ENCODE measurements around the gene KCNQ1. TPM values are rescaled to one million over a fixed set of nuclear protein-coding genes. Genes with fewer than 3 reads are reported as not detected.

The KCNQ1 gene
- total RNA-seq, 2 donors from 2014 or later: 51.4 to 55.8 TPM

DNA sequence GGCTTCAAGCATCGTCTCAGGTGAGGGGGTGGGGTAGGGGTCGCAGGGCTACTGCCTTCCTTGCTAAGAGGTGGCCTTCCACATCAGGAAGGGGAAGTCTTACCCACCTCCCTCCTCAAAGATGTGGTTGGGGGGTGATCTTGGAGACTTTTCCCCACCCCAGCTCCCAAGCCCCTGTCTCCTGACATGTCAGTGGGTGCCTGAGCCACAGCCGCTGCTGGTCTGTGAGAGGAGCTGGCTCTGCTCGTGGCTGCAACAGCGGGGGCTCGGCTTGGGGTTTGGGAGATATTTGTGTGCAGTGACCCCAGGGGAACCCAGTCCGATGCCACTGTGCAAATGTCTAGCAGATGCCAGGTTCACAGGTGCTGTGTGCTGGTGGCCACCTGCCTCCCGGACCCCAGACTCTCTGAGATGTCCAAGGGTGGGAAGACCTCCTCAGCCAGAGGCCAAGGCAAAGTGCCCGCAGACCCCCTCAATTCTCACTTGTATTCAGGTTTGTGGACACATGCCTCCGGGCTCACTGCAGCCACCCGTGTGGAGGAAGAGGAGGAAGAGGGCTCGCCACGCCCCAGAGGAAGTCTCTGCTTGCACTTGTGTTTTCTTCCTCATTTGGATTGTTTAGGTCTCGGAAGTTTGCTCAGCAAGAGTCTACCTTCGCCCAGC is 1.9 kb downstream of the KCNQ1 start:
- intact Hi-C loops (cut with DNase I): no loop called here
- Histone ChIP-seq H3K27me3 (no peaks in the 10 kb centered on the region), H3K9ac (ENCODE audit: low read depth in 2 of 2, low read length in 2 of 2) (peak overlapping the region; percentile 48 to 79), H3K36me3 (no peaks in the 10 kb centered on the region), H3K27ac (peak overlapping the region; percentile 43), H3K4me3 (peak overlapping the region; percentile 49), H3K4me1 (peaks cover 30% of the 10 kb centered on the region), H3K9me3 (no peaks in the 10 kb centered on the region)
- peak; percentile 76 for DNase-seq
- TF ChIP-seq, protein P1, sequence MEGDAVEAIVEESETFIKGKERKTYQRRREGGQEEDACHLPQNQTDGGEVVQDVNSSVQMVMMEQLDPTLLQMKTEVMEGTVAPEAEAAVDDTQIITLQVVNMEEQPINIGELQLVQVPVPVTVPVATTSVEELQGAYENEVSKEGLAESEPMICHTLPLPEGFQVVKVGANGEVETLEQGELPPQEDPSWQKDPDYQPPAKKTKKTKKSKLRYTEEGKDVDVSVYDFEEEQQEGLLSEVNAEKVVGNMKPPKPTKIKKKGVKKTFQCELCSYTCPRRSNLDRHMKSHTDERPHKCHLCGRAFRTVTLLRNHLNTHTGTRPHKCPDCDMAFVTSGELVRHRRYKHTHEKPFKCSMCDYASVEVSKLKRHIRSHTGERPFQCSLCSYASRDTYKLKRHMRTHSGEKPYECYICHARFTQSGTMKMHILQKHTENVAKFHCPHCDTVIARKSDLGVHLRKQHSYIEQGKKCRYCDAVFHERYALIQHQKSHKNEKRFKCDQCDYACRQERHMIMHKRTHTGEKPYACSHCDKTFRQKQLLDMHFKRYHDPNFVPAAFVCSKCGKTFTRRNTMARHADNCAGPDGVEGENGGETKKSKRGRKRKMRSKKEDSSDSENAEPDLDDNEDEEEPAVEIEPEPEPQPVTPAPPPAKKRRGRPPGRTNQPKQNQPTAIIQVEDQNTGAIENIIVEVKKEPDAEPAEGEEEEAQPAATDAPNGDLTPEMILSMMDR (IDR thresholded peaks at IDR 0.05): no peak

DNA sequence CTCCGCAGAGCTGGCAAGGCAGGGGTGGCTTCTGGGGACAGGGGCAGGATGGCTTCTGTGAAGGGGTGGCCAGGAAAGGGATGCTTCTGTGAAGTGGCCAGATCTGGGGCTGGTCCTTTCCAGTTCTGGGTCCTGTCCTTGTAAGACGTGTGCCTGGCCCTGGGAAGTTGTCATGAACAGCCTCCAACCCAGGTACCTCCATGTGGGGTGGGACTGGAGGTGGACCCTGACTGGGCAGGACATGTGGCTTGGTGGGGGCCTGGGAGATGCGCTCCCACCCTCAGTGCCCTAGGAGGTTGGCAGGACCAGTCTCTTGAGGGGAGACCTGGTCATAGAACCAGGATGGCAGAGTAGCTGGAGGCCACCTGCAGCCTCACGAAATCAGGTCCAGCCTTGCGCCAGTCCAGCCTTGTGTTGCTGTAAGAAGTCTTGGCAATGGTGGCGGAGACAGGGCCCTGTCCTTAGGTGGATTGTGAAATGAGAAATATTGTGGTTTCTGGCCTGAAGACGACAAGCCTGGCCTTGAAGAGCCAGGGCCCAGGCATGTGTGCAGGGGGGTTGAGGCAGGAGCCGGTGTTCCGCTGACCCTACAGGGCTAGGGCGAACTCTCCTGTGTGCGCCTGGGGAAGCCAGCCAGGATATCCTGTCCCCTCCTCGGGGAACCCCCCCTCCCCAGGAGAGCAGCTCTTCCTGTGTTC is 2.6 kb downstream of the KCNQ1 start:
- Histone ChIP-seq H3K9ac (ENCODE audit: low read depth in 2 of 2, low read length in 2 of 2) (peak overlapping the region; percentile 3 to 79), H3K27ac (no peak overlapping the region), H3K36me3 (no peaks in the 10 kb centered on the region), H3K9me3 (no peaks in the 10 kb centered on the region), H3K27me3 (no peaks in the 10 kb centered on the region), H3K4me1 (peaks cover 29% of the 10 kb centered on the region), H3K4me3 (no peak overlapping the region)
- no peak for DNase-seq
- intact Hi-C loops (cut with DNase I): no loop called here
- TF ChIP-seq, protein P1 (IDR thresholded peaks at IDR 0.05): no peak

- Histone ChIP-seq H3K4me3 (no peak overlapping the region), H3K27ac (no peak overlapping the region), H3K36me3 (no peaks in the 10 kb centered on the region), H3K4me1 (peaks cover 22% of the 10 kb centered on the region), H3K9me3 (no peaks in the 10 kb centered on the region), H3K9ac (ENCODE audit: low read depth in 2 of 2, low read length in 2 of 2) (no peak overlapping the region), H3K27me3 (no peaks in the 10 kb centered on the region)
- intact Hi-C loops (cut with DNase I): no loop called here
- DNase-seq: no peak
- TF ChIP-seq, protein P1 (IDR thresholded peaks at IDR 0.05): no peak
These were observed 3.3 kb downstream of the KCNQ1 start for GRCh38 chr11:2447951-2448650.

DNA sequence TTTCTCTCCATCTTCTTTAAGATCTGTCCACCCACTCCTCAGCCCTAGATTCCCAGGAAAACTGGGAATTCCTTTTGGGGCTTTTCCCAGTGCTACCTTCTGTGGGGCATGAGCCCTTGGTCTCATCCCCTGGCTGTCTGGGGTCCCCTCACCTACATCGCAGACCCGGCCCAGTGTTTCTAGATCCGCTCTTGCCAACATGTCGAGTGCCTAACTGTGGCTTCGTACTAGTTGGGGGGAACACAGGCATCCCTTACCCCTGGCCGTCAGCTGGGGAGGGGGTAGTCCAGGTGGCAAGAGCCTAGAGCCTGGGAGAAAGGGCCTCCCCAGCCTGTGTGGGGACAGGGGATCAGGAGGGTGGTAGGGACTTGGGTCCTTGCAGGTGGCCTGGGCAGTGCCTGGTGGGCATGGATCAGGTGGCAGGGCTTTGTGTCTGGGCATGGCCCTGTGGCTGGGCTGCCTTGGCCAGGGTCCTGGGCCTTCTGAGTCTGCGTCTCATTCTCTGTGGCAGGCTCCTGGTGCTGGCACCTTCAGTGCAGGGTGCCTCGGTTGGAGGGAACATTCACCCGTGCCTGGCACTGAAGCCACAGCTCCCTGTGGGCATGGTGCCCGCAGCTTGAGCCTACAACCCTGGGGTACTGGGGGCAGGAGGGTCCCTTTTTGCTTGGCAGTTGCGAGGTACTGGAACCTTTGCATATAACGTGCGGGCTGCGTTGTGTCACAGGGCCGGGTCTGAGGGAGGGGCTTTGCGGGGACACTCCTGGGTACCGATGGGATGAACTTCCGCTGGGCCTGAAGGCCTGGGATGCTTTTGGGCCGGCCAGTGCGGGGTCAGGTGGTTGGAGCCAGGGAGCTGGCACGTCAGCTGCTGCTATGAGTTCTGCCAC is 4.1 kb downstream of the KCNQ1 start:
- H3K27me3 ChIP-seq: no peaks in the 10 kb centered on the region
- intact Hi-C loops (cut with DNase I): no loop called here
- H3K4me3 ChIP-seq: no peak overlapping the region
- no peak overlapping the region for H3K9ac ChIP-seq (ENCODE audit: low read depth in 2 of 2, low read length in 2 of 2)
- TF ChIP-seq, protein P1 (IDR thresholded peaks at IDR 0.05): no peak
- no peak overlapping the region for H3K27ac ChIP-seq
- H3K36me3 ChIP-seq: no peaks in the 10 kb centered on the region
- no peaks in the 10 kb centered on the region for H3K9me3 ChIP-seq
- no peak for DNase-seq
- peaks cover 19% of the 10 kb centered on the region for H3K4me1 ChIP-seq
